ENCODE results near the gene MSL2.
A peak's percentile ranks its signal among the peaks of the same experiment; 100 is the strongest.
"Not testable (repeated sequence)": the region's sequence is repeated elsewhere in the genome, so short reads cannot be mapped to it uniquely, and the experiment has no call there.

The MSL2 gene

DNA sequence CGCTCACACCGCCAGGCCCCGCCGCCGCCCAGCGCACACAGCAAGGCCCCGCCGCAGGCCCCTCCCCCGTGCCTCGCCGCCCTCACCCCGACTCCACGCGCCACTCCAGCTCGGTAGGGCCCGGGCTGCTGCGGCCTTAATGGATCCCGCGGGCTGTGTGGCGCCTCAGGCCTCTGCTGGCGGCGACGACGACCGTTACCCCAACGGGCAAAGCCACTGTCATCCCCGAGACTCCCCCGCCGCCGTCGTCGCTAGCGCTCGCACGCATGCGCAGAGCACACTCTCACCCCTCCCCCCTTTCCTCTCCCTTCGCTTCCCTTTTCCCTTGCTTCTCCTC lies at the start of gene MSL2:
TSS of gene MSL2 (minus strand) at position 272 of the 337 bp plus-strand sequence. CDS start 1,222 bp downstream, outside the sequence.
- no peak for DNase-seq

GRCh38 chr3:136245691-136246090 lies 49.6 kb upstream of the MSL2 start:
- DNase-seq, result no peak

DNA sequence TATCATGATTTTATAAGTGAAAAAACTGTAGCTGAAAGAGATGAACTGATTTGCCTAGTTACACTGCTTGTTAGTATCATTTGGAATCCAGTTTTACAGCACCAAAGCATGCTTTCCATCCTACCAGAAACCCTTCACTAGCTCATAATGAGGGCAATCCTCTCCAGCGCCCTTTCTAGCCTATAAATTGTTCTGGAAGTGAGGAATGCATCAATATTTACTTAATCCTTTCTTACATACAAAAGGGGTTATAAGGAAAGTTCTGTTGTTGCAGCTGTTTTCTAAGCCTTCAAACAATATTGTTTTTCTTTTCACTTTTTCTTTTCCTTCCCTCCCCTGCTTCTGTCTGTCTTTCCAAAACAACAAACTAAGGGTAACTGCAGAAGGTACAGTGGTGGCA lies 43.0 kb upstream of the MSL2 start:
- no peak for DNase-seq

GRCh38 chr3:136237961-136238649 lies 42.0 kb upstream of the MSL2 start:
- no peak for DNase-seq

DNA sequence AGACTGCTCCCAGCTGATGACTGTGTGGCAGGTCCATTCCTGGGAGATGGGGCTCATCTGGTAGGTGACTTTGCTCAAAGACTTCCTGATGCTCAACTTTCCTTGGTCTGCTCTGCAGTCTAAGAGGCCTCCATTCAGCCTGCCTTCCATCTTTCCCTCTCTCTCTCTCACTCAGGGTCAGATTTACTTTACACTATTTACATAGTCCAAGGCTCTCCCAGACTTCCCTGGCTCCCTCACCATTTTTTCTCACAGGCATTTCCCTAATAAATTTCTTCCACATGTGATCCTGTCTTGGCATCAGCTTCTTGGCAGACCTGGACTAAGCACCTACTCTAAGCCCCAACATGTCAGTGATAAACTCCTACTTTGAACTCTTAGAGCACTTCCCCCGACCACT lies 41.0 kb upstream of the MSL2 start:
- DNase-seq, result no peak

DNA sequence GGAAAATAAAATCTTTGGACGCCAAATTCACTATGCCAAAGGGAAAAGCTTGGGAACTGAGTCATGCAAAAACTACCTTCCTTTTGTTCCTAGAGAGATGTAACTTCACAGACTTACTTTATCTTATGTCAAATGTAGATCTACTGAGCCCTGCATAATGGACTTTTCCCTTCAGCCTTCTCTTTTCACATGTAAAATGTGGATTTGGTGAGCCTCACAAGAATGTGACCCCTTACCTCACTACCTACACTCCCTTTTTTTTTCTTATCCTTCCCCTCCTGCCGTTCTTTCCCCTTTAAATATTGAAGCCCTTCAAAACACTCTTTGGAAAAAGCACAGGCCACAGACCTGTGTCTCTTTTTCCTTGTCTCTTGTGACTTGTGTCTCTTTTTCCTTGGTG lies 40.0 kb upstream of the MSL2 start:
- no peak for DNase-seq

GRCh38 chr3:136235545-136235944 lies 39.4 kb upstream of the MSL2 start:
- no peak for DNase-seq

DNA sequence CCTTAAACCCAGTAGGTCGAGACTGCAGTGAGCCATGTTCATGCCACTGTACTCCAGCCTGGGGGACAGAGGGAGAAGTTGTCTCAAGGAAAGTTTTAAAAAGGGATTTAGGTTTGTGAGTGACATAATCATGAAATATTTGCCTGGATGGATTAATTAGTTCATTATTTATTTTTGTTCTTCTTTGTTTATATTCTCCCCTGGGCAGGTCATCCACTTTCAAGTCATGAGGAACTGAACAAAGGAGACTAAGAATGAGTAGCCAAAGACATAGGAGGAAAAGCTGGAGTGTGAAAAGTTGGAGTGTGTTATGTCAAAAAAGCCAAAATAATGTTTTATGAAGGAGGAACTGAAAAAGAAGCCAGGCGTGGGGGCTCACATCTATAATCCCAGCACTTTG lies 36.3 kb upstream of the MSL2 start:
- DNase-seq, result no peak

- DNase-seq, result not testable (repeated sequence)
These were observed 26.6 kb upstream of the MSL2 start for GRCh38 chr3:136222746-136223145.

- DNase-seq, result no peak
These were observed 15.4 kb upstream of the MSL2 start for GRCh38 chr3:136211547-136211946.

GRCh38 chr3:136209921-136210320 lies 13.8 kb upstream of the MSL2 start:
- no peak for DNase-seq

DNA sequence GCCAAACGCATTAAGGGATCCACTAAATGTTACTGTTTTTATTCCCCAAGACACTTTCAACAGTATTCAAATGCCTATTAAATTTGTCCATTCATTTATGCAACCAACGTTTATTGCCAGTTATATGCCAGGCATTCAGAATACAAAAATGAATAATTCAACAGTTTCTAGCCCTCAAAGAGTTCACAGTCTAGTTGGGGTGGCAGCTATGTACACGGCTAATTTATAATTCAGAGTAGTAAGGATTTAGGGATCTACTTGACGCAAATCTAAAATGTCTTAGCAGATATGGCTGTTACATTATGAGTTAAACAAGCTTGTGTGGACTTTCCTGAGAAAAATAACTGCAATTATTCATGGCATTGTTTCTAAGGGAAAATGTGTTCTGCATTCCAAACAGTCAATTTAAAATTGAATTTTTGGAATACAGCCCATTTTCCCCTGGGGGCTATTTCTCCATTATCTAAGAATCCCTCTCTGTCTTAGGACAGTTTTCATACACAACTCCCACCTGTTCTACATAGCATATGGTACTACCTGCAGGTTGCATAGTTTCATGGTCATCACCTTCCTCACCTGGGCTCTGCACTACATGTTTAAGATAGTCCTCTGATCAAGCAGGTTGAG lies 11.5 kb upstream of the MSL2 start:
- no peak for DNase-seq

DNA sequence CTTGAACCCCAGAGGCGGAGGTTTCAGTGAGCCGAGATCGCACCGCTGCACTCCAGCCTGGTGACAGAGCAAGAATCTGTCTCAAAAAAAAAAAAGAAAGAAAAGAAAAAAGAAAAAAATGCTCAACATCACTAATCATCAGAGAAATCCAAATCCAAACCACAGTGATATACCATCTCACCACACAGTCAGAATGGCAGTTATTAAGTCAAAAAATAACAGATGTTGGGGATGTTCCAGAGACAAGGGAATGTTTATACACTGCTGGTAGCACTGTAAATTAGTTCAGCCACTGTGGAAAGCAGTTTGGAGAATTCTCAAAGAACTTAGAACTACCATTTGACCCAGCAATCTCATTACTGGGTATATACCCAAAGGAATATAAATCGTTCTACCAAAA lies 3.1 kb upstream of the MSL2 start:
- not testable (repeated sequence) for DNase-seq

- DNase-seq, result not testable (repeated sequence)
These were observed 2.4 kb upstream of the MSL2 start for GRCh38 chr3:136198462-136199078.

DNA sequence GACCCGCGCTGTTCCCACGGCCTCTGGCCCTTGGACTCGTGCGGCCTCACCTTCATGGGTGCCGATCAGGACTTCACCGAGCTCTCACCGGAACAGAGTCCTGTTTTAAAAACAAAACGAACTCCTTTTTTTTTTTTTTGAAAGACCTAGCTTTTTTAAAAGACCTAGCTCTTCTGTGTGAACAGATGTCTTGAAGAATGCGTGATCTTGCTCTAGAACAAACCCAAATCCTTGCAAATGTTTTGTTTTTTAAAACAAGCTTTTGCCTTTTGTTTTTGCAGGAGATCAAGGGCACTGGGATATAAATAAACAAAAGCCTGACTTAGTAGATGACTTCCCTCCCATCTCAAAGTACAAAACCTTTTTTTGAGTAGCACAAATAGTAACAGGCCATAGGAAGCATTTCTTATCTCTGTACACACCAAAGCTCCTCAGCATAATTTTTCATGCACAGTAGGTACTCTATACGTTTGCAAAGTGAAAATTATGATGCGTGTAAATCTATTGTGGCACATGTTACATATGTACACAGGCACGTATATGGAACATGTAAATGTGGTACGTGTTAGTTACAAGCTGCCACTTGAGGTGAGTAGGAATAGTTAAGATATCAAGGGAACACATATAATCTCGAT lies 1.1 kb upstream of the MSL2 start:
- no peak for DNase-seq

DNA sequence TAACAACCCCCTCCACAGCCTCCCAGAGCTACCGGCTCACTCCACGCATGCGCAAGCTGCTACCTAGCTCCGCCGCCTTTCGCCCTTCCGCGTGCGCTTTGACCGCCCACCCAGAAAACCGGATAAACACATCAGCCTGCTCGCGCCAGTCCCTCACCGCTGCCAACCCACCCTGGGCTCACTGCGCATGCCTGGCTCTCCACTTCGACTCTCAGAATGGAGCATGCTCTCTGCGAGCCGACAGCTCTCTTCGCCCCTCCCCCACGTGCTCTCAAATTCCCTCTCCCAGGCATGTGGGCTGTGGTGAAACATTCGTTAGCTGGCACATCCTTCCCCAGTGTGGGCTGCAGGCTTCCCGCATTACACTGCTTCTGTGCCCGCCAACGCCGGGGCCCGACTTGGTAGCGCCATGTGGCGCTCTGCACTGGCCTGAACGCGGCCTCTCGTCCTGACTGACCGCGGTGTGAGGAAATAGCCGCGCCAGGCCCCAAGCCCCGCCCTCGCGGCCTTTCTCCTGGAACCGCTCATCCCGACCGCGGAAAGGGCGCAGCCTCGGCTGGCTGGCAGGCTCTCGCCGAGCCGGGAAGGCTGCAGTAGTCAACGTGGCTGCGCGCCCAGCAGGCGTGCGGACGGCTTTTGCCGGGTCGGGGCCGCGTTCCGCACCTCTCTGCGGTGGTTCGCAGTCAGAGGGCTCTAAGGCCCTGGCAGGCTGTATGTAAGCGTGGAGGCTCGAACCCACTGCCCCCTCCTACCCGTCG lies 445 bp upstream of the MSL2 start:
- peak; percentile 93 to 99 (median 94) for DNase-seq

- peak; percentile 63 to 78 (median 74) for DNase-seq
These were observed 674 bp downstream of the MSL2 start for GRCh38 chr3:136195258-136196063.

DNA sequence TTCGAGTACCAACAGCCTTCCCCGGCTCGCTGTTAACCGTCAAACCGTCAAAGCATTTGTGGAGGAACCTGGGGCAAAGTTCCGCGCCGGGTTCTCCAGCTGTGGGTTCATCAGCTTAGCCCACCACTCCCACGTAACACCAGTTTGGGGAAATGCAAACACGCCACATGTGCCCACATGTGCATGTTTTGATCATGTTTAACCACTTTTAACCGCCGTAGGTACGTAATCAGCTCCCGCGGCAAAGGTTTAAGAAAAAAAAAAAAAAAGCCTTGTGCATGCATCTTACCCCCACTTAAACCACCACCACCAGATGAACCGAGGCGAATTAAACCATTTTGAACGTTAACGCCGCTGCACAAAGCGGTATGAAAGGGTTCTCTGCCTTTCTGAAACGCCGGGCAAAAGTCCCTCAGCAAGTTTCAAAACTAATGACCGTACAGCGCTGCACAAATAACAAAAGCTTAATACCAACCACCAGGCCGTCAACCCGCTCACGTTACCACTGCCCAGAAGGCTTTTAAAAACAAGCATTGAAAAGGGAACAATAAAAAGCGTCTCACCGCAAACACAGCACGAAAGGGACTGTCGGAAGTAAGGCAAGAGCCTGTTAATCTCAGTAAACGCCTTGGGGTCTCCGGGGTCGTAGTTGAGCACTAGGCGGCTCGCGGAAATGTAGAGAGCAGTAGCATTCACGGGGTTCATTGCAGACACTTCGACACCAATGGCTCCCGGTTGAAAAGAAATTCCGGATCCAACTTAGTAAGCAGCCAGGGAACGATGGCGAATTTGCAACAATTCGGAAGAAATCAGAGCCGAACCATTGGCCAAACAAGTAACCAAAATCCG lies 1.5 kb downstream of the MSL2 start:
- peak; percentile 15 to 28 (median 22) for DNase-seq

DNA sequence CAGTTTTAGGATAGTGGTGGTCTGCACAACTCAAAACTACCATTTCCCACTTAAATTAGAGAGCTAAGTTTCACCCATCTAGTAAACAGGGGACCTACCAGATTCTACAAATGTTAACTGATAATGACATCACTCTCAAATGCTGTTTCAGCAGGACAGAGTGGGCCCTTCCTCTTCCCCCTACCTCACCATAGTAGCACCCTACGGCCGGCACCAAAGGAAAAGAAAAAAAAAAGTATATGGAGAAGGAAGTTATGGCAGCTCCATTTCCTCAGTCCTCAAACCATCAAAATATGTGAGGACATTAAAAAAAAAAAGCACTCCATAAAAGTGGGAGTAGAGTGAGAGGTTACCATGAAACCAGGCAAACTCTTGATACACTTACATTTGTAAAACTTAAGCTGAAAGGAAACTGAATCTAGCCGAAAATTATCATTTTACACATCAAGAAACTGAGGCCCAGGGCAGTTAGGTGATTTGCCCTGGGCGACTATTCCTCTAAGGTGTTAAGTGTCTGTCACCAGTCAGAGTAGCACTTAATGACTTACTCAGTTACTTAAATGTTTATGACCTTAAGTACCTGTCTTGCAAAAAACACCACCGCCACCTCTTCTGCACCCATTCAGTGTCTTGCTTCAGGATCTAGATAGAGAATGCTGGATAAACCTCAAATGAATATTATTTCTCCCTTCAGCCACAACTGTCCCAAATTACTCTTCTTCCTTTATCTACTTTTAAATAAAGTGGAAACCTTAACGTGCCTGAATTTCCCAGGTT lies 2.7 kb downstream of the MSL2 start:
- DNase-seq, result no peak

DNA sequence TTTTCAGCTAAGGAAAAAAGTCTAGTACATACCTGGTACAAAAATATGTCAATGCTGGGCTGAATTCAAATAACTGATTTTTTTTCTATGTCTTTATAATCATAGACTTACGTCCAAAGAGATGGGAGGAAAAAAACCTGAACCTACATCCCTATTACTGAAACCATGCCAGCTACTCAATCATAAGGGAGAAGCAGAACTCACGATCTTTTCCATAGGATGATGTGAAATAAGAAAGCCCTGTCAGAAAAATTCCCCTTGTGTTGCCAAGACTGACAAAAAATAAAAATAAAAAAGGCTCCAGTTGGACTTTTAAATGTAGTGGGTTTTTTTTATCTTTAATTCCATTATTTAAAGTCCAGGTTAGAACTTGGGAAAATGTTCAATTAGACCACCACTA lies 3.3 kb downstream of the MSL2 start:
- no peak for DNase-seq
